GM23338 (cell line): ENCODE data around the gene CNGA4. TPM values are rescaled to one million over a fixed set of nuclear protein-coding genes. Genes with fewer than 3 reads are reported as not detected.

ENCODE experiments used
- ATAC-seq: fragments of 200-7000 bp; cut with Tn5 transposase; 3 replicates; pipeline ENCODE4 v1.9.1; 2020
- DNase-seq: peaks from one replicate; pipeline ENCODE4 v3.0.0-alpha.2; 2015; ENCODE audit warnings: low spot score
- H2AFZ ChIP-seq: fragments of 200-600 bp; sonication (generic); 2 replicates; pipeline ENCODE4 v1.8.0; 2016; ENCODE audit warnings: antibody characterized with exemption, mild to moderate bottlenecking, moderate library complexity
- H3F3A ChIP-seq: fragments of 200-600 bp; sonication (generic); replicated peaks from 2 replicates; pipeline ENCODE4 v1.8.0; 2017; ENCODE audit warnings: antibody characterized with exemption, mixed run types, low read depth
- H3K27ac ChIP-seq: fragments of 200-600 bp; sonication (generic); 2 replicates; pipeline ENCODE4 v1.6.1; 2016; ENCODE audit warnings: low read depth
- H3K27me3 ChIP-seq: fragments of 200-600 bp; sonication (generic); 2 replicates; pipeline ENCODE4 v1.8.0; 2016; ENCODE audit warnings: mild to moderate bottlenecking, mixed run types, moderate library complexity; ENCODE audit not compliant: insufficient read depth
- H3K36me3 ChIP-seq: fragments of 200-600 bp; sonication (generic); 2 replicates; pipeline ENCODE4 v1.8.0; 2016; ENCODE audit warnings: mild to moderate bottlenecking; ENCODE audit not compliant: insufficient read depth
- H3K4me1 ChIP-seq: fragments of 200-600 bp; sonication (generic); 2 replicates; pipeline ENCODE4 v1.8.0; 2016; ENCODE audit warnings: mild to moderate bottlenecking, moderate library complexity; ENCODE audit not compliant: insufficient read depth
- H3K4me2 ChIP-seq: fragments of 200-600 bp; sonication (generic); 2 replicates; pipeline ENCODE4 v1.7.1; 2017; ENCODE audit warnings: mixed run types
- H3K4me3 ChIP-seq: fragments of 200-600 bp; sonication (generic); 2 replicates; pipeline ENCODE4 v1.6.1; 2016; ENCODE audit warnings: mixed run types
- H3K79me2 ChIP-seq: fragments of 200-600 bp; sonication (generic); replicated peaks from 2 replicates; pipeline ENCODE4 v1.8.0; 2017; ENCODE audit warnings: mild to moderate bottlenecking; ENCODE audit not compliant: insufficient read depth
- H3K9me2 ChIP-seq: fragments of 200-600 bp; sonication (generic); 2 replicates; pipeline ENCODE4 v1.8.0; 2017; ENCODE audit not compliant: insufficient read depth
- H4K20me1 ChIP-seq: fragments of 200-600 bp; sonication (generic); replicated peaks from 2 replicates; pipeline ENCODE4 v1.8.0; 2017; ENCODE audit warnings: mild to moderate bottlenecking; ENCODE audit not compliant: insufficient read depth
- H3K27ac Mint-ChIP-seq: 2 replicates; pipeline ENCODE4 v1.8.0; 2020; ENCODE audit warnings: inconsistent platforms, mild to moderate bottlenecking, moderate library complexity, mixed read lengths
- H3K27me3 Mint-ChIP-seq: 3 replicates; pipeline ENCODE4 v1.8.0; 2022; ENCODE audit warnings: low read depth, mild to moderate bottlenecking, moderate library complexity, mixed read lengths, inconsistent platforms; ENCODE audit not compliant: insufficient read depth, poor library complexity
- H3K36me3 Mint-ChIP-seq: 3 replicates; pipeline ENCODE4 v1.8.0; 2021; ENCODE audit warnings: low read depth, mild to moderate bottlenecking, inconsistent platforms, moderate library complexity, mixed read lengths
- H3K4me1 Mint-ChIP-seq: 3 replicates; pipeline ENCODE4 v1.8.0; 2020; ENCODE audit warnings: mild to moderate bottlenecking, inconsistent platforms, mixed read lengths
- H3K4me3 Mint-ChIP-seq: 3 replicates; pipeline ENCODE4 v1.8.0; 2021; ENCODE audit warnings: moderate library complexity, mild to moderate bottlenecking, inconsistent platforms, mixed read lengths
- H3K9me3 Mint-ChIP-seq: 3 replicates; pipeline ENCODE4 v1.8.0; 2020; ENCODE audit warnings: moderate library complexity, mild to moderate bottlenecking, inconsistent platforms, mixed read lengths
- CREB1 ChIP-seq: fragments of 250-450 bp; sonication (Bioruptor Pico); IDR thresholded peaks from 2 replicates; pipeline ENCODE4 v1.5.0; 2020; ENCODE audit warnings: low read depth, mild to moderate bottlenecking, moderate library complexity
- EZH2 ChIP-seq: fragments of 200-600 bp; sonication (generic); IDR thresholded peaks from one replicate; pipeline ENCODE4 v1.8.0; 2017; ENCODE audit warnings: antibody characterized with exemption, mild to moderate bottlenecking, low read depth; ENCODE audit not compliant: unreplicated experiment
- EZH2phosphoT487 ChIP-seq: fragments of 200-600 bp; sonication (generic); IDR thresholded peaks from one replicate; pipeline ENCODE4 v1.8.1; 2018; ENCODE audit warnings: antibody characterized with exemption; ENCODE audit not compliant: unreplicated experiment
- JUNB ChIP-seq: IDR thresholded peaks from one replicate; pipeline ENCODE4 v1.6.1; 2016; ENCODE audit warnings: antibody characterized with exemption; ENCODE audit not compliant: unreplicated experiment
- NANOG ChIP-seq: IDR thresholded peaks from 2 replicates; pipeline ENCODE4 v1.6.1; 2016; ENCODE audit warnings: antibody characterized with exemption, borderline replicate concordance
- POLR2AphosphoS5 ChIP-seq: IDR thresholded peaks from 2 replicates; pipeline ENCODE4 v1.6.1; 2016; ENCODE audit warnings: antibody characterized with exemption, low read depth
- STAT1 ChIP-seq: IDR thresholded peaks from one replicate; pipeline ENCODE4 v1.6.1; 2016; ENCODE audit warnings: antibody characterized with exemption; ENCODE audit not compliant: unreplicated experiment
- ZNF331 ChIP-seq: fragments of 250-450 bp; sonication (Bioruptor Pico); IDR thresholded peaks from 2 replicates; pipeline ENCODE4 v1.5.0; 2020; ENCODE audit warnings: low read depth, mild to moderate bottlenecking, moderate library complexity
- polyA plus RNA-seq: library from polyadenylated mRNA; unstranded; fragments of >200 nt; fragmentation: Nextera tagmentation; extraction: Ambion mirVana; gene quantifications from 2 replicates; pipeline ENCODE4 v1.2.1, GENCODE V29; 2016
- total RNA-seq: library from RNA; depleted of rRNA; stranded (reverse); fragments of >200 nt; shearing (Covaris generic); gene quantifications from 2 replicates; pipeline ENCODE4 v1.2.3, GENCODE V29; 2014
- TF ChIP-seq, protein P1 (sequence below): IDR thresholded peaks from one replicate; pipeline ENCODE4 v1.6.1; 2018; ENCODE audit warnings: antibody characterized with exemption; ENCODE audit not compliant: unreplicated experiment
- TF ChIP-seq, protein P2 (sequence below): IDR thresholded peaks from 2 replicates; pipeline ENCODE4 v1.6.1; 2016; ENCODE audit warnings: antibody characterized with exemption
- TF ChIP-seq, protein P3 (sequence below), 2 experiments: fragments of 200-600 bp in 1 of 2; sonication (generic) in 1 of 2; conservative IDR thresholded peaks; 2 replicates each; pipeline versions ENCODE4 v1.5.1 to v1.6.1; 2016 to 2017; ENCODE audit warnings: antibody characterized with exemption in 2 of 2, low read depth in 2 of 2, mild to moderate bottlenecking in 2 of 2, moderate library complexity in 1 of 2

The CNGA4 gene
- total and polyA plus RNA-seq, 2 experiments from 2014 or later = 0.15 TPM; not detected in 1

DNA sequence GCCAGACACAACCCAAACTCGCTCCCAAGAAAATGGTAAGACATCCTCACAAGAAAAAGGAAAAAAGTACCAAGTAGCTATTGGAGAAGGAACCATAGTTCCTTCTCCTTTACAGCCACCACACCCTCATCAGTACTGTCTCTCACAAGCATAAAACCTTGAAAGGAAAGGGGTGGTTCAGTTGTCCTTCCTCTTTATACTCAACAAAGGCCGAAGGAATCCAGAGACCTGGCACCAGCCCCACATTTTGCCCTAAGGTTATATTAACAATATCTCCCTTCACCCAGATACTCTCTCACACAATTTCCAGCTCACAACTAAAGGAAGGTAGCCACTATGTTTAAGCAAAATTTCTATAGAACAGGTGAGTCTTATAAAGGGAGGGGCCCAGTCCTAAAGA, 13.0 kb upstream of the CNGA4 start:
- TF ChIP-seq EZH2 = no peak
- peaks cover 8% of the 10 kb centered on the region; the same call in 2 of the 3 replicates for H3K36me3 Mint-ChIP-seq
- no peak for DNase-seq

DNA sequence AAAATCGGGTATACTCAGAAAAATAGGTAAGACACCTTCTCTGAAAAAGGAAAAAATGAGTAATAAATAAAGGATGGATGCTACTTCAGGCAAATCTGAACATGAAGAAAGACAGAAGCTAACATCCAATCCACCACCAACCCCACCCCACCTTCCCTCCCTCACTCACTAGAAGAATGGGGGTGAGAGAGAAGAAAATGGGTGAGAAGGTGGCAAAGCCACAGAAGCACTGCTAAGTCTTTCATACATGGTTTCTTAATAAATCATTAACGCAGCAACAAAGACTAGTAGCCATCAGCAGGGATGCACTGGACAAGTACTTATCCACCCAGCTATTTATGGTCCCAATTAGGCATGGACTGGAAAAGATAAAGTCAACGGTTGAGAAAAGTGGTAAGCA, 10.4 kb upstream of the CNGA4 start:
- Histone ChIP-seq H3K9me2 (no peaks in the 10 kb centered on the region), H2AFZ (no peak overlapping the region), H3K36me3 (no peaks in the 10 kb centered on the region), H3K27me3 (no peaks in the 10 kb centered on the region), H3K27ac (no peak overlapping the region), H3K4me2 (no peak overlapping the region), H3K79me2 (peaks cover 71% of the 10 kb centered on the region), H3F3A (no peaks in the 10 kb centered on the region), H3K4me1 (peaks cover under 1% of the 10 kb centered on the region; the same call in 1 of the 2 replicates), H3K4me3 (no peak overlapping the region), H4K20me1 (peaks cover 50% of the 10 kb centered on the region)
- Mint-ChIP-seq H3K36me3 (peaks cover under 1% of the 10 kb centered on the region; the same call in 1 of the 3 replicates), H3K4me3 (no peak overlapping the region), H3K27ac (no peak overlapping the region), H3K9me3 (no peaks in the 10 kb centered on the region), H3K4me1 (peaks cover 6% of the 10 kb centered on the region; the same call in 2 of the 3 replicates), H3K27me3 (no peaks in the 10 kb centered on the region)
- no peak for ATAC-seq
- TF ChIP-seq, protein P1, sequence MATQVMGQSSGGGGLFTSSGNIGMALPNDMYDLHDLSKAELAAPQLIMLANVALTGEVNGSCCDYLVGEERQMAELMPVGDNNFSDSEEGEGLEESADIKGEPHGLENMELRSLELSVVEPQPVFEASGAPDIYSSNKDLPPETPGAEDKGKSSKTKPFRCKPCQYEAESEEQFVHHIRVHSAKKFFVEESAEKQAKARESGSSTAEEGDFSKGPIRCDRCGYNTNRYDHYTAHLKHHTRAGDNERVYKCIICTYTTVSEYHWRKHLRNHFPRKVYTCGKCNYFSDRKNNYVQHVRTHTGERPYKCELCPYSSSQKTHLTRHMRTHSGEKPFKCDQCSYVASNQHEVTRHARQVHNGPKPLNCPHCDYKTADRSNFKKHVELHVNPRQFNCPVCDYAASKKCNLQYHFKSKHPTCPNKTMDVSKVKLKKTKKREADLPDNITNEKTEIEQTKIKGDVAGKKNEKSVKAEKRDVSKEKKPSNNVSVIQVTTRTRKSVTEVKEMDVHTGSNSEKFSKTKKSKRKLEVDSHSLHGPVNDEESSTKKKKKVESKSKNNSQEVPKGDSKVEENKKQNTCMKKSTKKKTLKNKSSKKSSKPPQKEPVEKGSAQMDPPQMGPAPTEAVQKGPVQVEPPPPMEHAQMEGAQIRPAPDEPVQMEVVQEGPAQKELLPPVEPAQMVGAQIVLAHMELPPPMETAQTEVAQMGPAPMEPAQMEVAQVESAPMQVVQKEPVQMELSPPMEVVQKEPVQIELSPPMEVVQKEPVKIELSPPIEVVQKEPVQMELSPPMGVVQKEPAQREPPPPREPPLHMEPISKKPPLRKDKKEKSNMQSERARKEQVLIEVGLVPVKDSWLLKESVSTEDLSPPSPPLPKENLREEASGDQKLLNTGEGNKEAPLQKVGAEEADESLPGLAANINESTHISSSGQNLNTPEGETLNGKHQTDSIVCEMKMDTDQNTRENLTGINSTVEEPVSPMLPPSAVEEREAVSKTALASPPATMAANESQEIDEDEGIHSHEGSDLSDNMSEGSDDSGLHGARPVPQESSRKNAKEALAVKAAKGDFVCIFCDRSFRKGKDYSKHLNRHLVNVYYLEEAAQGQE = no peak
- TF ChIP-seq NANOG (no peak), POLR2AphosphoS5 (no peak), STAT1 (no peak), JUNB (no peak), EZH2phosphoT487 (no peak)
- DNase-seq = no peak

More for the DNA sequence above, 13.0 kb upstream of the CNGA4 start:
- H3K4me2 ChIP-seq = no peak overlapping the region
- H3K27me3 ChIP-seq = no peaks in the 10 kb centered on the region
- no peak overlapping the region for H2AFZ ChIP-seq
- ATAC-seq = no peak
- no peaks in the 10 kb centered on the region; the same call in 1 of the 2 replicates for H3K36me3 ChIP-seq
- peaks cover 6% of the 10 kb centered on the region; the same call in 1 of the 3 replicates for H3K4me1 Mint-ChIP-seq
- no peaks in the 10 kb centered on the region for H3F3A ChIP-seq
- H4K20me1 ChIP-seq = peaks cover 44% of the 10 kb centered on the region
- H3K4me1 ChIP-seq = no peaks in the 10 kb centered on the region; the same call in 1 of the 2 replicates
- no peaks in the 10 kb centered on the region for H3K9me2 ChIP-seq
- H3K79me2 ChIP-seq = peaks cover 53% of the 10 kb centered on the region
- no peak overlapping the region for H3K4me3 Mint-ChIP-seq
- H3K27ac ChIP-seq = no peak overlapping the region
- H3K27me3 Mint-ChIP-seq = no peaks in the 10 kb centered on the region
- H3K27ac Mint-ChIP-seq = no peak overlapping the region
- H3K9me3 Mint-ChIP-seq = no peaks in the 10 kb centered on the region
- no peak overlapping the region for H3K4me3 ChIP-seq

DNA sequence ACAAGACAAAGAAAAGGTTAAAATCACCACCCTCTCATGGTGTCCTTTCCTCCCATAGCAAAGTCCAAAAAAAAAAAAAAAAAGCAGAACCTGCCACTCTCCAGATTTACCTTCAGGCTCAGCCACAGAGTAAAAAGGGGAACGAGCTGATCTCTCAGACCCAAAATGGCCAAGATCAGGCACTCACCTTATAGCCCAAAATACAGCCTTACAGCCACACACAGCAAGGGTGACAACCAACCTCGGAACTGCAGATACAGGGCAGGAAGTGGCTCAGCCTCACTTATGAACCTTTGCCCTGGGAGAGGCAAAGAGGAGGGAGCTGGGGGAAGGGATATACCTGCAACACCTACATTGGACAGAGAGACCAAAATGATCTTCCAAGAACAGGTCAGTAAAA, 9.0 kb upstream of the CNGA4 start:
- H3K27me3 ChIP-seq = no peaks in the 10 kb centered on the region
- no peak overlapping the region for H3K4me3 Mint-ChIP-seq
- ATAC-seq (no peak), DNase-seq (no peak)
- H4K20me1 ChIP-seq = peaks cover 55% of the 10 kb centered on the region
- H3K27me3 Mint-ChIP-seq = peaks cover under 1% of the 10 kb centered on the region
- no peak overlapping the region for H3K27ac ChIP-seq
- H3K36me3 ChIP-seq = no peaks in the 10 kb centered on the region
- H2AFZ ChIP-seq = no peak overlapping the region
- H3K4me3 ChIP-seq = no peak overlapping the region
- peaks cover 76% of the 10 kb centered on the region for H3K79me2 ChIP-seq
- peaks cover 3% of the 10 kb centered on the region for H3K4me1 ChIP-seq
- H3K4me2 ChIP-seq = no peak overlapping the region
- H3K9me2 ChIP-seq = no peaks in the 10 kb centered on the region
- no peaks in the 10 kb centered on the region for H3F3A ChIP-seq
- no peak overlapping the region for H3K27ac Mint-ChIP-seq
- no peaks in the 10 kb centered on the region for H3K9me3 Mint-ChIP-seq
- H3K36me3 Mint-ChIP-seq = no peaks in the 10 kb centered on the region
- peaks cover 9% of the 10 kb centered on the region; the same call in 2 of the 3 replicates for H3K4me1 Mint-ChIP-seq
- TF ChIP-seq, protein P2, sequence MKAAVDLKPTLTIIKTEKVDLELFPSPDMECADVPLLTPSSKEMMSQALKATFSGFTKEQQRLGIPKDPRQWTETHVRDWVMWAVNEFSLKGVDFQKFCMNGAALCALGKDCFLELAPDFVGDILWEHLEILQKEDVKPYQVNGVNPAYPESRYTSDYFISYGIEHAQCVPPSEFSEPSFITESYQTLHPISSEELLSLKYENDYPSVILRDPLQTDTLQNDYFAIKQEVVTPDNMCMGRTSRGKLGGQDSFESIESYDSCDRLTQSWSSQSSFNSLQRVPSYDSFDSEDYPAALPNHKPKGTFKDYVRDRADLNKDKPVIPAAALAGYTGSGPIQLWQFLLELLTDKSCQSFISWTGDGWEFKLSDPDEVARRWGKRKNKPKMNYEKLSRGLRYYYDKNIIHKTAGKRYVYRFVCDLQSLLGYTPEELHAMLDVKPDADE = no peak
- TF ChIP-seq JUNB (no peak), CREB1 (no peak), NANOG (no peak), ZNF331 (CRISPR knock-in tag) (no peak), EZH2phosphoT487 (no peak), EZH2 (no peak)
- TF ChIP-seq, protein P3, sequence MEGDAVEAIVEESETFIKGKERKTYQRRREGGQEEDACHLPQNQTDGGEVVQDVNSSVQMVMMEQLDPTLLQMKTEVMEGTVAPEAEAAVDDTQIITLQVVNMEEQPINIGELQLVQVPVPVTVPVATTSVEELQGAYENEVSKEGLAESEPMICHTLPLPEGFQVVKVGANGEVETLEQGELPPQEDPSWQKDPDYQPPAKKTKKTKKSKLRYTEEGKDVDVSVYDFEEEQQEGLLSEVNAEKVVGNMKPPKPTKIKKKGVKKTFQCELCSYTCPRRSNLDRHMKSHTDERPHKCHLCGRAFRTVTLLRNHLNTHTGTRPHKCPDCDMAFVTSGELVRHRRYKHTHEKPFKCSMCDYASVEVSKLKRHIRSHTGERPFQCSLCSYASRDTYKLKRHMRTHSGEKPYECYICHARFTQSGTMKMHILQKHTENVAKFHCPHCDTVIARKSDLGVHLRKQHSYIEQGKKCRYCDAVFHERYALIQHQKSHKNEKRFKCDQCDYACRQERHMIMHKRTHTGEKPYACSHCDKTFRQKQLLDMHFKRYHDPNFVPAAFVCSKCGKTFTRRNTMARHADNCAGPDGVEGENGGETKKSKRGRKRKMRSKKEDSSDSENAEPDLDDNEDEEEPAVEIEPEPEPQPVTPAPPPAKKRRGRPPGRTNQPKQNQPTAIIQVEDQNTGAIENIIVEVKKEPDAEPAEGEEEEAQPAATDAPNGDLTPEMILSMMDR (conservative IDR thresholded peaks at IDR 0.05; ENCODE audit: low read depth in 2 of 2) = no peak
